Suprapubic skin (tissue), 3 donors: Measurements from ENCODE around the gene KCNMB1.

Source experiments
- EP300 ChIP-seq: sonication (generic); formaldehyde crosslinking; IDR thresholded peaks from one replicate; pipeline ENCODE4 v1.6.1; 2017; ENCODE audit warnings: antibody characterized with exemption
- POLR2A ChIP-seq, 2 donors: fragments of 450-650 bp; IDR thresholded peaks; one replicate each; pipeline ENCODE4 v1.6.1; 2017; ENCODE audit warnings: antibody characterized with exemption in 2 of 2, mild to moderate bottlenecking in 2 of 2, moderate library complexity in 2 of 2
- TF ChIP-seq, protein P1 (sequence below), 2 donors: fragments of 200-600 bp in 1 of 2; fragments of 450-650 bp in 1 of 2; sonication (generic) in 1 of 2; IDR thresholded peaks; one replicate each; pipeline ENCODE4 v1.5.1; 2016 to 2019; ENCODE audit warnings: antibody characterized with exemption in 2 of 2, mild to moderate bottlenecking in 1 of 2, moderate library complexity in 1 of 2

DNA sequence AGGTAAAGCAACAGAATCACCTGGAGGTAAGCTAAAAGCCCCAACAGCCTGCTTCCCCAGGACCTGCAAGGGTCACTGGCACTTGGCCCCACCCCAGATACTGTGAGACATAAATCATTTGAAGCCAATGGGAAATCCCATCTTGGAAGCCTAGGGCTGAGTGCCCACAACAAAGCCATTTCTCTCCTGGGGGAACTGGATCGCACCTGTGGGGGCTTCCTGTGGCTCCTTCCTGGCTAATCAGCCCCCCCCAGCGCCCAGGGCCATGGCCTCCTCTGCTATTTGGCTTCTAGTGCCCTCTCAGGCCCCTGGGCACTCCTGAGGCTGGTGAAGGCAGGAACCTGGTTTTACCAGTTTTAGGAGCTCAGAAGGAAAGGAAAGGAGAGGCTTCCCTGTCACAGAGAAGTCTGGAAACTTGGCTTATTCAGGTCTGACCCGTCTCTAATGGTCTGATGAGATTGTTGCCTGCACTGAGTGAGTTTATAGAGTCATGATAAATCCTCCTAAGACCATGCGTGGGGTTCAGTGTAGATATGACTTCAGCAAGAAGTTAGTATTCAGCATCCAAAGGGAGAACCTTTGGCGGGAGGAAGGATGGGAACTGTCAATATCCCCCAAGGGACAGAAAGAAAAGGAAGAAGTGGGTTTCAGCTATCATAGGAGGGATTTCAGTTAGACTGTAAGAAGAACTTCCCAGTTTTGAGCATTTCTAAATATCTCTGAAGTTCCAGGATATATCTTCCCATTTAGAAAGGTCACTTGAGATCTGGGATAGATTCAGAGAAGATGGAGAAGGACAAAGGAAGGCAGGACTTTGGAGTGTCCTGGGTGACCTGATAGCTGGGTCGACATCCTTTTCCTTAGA is 1.2 kb downstream of the KCNMB1 start:
- TF ChIP-seq, protein P1, sequence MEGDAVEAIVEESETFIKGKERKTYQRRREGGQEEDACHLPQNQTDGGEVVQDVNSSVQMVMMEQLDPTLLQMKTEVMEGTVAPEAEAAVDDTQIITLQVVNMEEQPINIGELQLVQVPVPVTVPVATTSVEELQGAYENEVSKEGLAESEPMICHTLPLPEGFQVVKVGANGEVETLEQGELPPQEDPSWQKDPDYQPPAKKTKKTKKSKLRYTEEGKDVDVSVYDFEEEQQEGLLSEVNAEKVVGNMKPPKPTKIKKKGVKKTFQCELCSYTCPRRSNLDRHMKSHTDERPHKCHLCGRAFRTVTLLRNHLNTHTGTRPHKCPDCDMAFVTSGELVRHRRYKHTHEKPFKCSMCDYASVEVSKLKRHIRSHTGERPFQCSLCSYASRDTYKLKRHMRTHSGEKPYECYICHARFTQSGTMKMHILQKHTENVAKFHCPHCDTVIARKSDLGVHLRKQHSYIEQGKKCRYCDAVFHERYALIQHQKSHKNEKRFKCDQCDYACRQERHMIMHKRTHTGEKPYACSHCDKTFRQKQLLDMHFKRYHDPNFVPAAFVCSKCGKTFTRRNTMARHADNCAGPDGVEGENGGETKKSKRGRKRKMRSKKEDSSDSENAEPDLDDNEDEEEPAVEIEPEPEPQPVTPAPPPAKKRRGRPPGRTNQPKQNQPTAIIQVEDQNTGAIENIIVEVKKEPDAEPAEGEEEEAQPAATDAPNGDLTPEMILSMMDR (IDR thresholded peaks at IDR 0.05) = no peak
- TF ChIP-seq POLR2A (IDR thresholded peaks at IDR 0.05) = no peak
- TF ChIP-seq EP300 = no peak
